Smooth muscle cell (in vitro differentiated cells): ENCODE measurements around the gene TWNK. TPM values are rescaled to one million over a fixed set of nuclear protein-coding genes. Genes with fewer than 3 reads are reported as not detected.

Source experiments
- DNase-seq: peaks from one replicate; lab custom pipeline; 2025; ENCODE audit not compliant: unreplicated experiment; lab: John Stamatoyannopoulos, UW
- H2AFZ ChIP-seq: fragments of 200-600 bp; sonication (generic); 2 replicates; pipeline ENCODE4 v1.6.0; 2016; ENCODE audit warnings: antibody characterized with exemption, low read depth, mild to moderate bottlenecking
- H3F3A ChIP-seq: fragments of 200-600 bp; sonication (generic); 2 replicates; pipeline ENCODE4 v1.6.0; 2017; ENCODE audit warnings: antibody characterized with exemption, low read depth
- H3K27ac ChIP-seq: fragments of 200-600 bp; sonication (generic); 2 replicates; pipeline ENCODE4 v1.5.1; 2016; ENCODE audit warnings: low read depth, mild to moderate bottlenecking
- H3K27me3 ChIP-seq: fragments of 200-600 bp; sonication (generic); 2 replicates; pipeline ENCODE4 v1.6.1; 2016; ENCODE audit warnings: low read depth, mild to moderate bottlenecking
- H3K36me3 ChIP-seq: fragments of 200-600 bp; sonication (generic); 2 replicates; pipeline ENCODE4 v1.5.1; 2016; ENCODE audit warnings: low read depth
- H3K4me1 ChIP-seq: fragments of 200-600 bp; sonication (generic); 2 replicates; pipeline ENCODE4 v1.5.1; 2016; ENCODE audit warnings: low read depth
- H3K4me2 ChIP-seq: fragments of 200-600 bp; sonication (generic); 2 replicates; pipeline ENCODE4 v1.6.0; 2016; ENCODE audit warnings: mild to moderate bottlenecking
- H3K4me3 ChIP-seq: fragments of 200-600 bp; sonication (generic); 2 replicates; pipeline ENCODE4 v1.5.1; 2016; ENCODE audit warnings: mild to moderate bottlenecking
- H3K79me2 ChIP-seq: fragments of 200-600 bp; sonication (generic); 2 replicates; pipeline ENCODE4 v1.6.0; 2016; ENCODE audit warnings: low read depth, mild to moderate bottlenecking
- H3K9ac ChIP-seq: fragments of 200-600 bp; sonication (generic); 2 replicates; pipeline ENCODE4 v1.6.0; 2016; ENCODE audit warnings: low read depth
- H3K9me3 ChIP-seq: fragments of 200-600 bp; sonication (generic); replicated peaks from 2 replicates; pipeline ENCODE4 v1.5.1; 2016; ENCODE audit warnings: low read depth
- H4K20me1 ChIP-seq: fragments of 200-600 bp; sonication (generic); 2 replicates; pipeline ENCODE4 v1.6.0; 2016; ENCODE audit warnings: low read depth
- WGBS: methylation state at CpG from one replicate; pipeline ENCODE4 v1.1.7; 2016; ENCODE audit warnings: low lambda C conversion rate; 5-methylcytosine and 5-hydroxymethylcytosine counted together
- polyA plus RNA-seq: library from polyadenylated mRNA; unstranded; fragments of >200 nt; fragmentation: Nextera tagmentation; extraction: Ambion mirVana; gene quantifications from 2 replicates; pipeline ENCODE4 v1.2.1, GENCODE V29; 2016
- total RNA-seq: library from RNA; depleted of rRNA; stranded (reverse); fragments of >200 nt; gene quantifications from 2 replicates; pipeline ENCODE4 v1.2.3, GENCODE V29; 2014
- TF ChIP-seq, protein P1 (sequence below): fragments of 200-600 bp; sonication (generic); IDR thresholded peaks from 2 replicates; pipeline ENCODE4 v1.5.1; 2017; ENCODE audit warnings: borderline replicate concordance, mild to moderate bottlenecking, antibody characterized with exemption; ENCODE audit not compliant: insufficient read depth, poor library complexity, severe bottlenecking

TWNK gene
- total and polyA plus RNA-seq, 2 experiments from 2014 or later: 2.0 to 2.5 TPM

DNA sequence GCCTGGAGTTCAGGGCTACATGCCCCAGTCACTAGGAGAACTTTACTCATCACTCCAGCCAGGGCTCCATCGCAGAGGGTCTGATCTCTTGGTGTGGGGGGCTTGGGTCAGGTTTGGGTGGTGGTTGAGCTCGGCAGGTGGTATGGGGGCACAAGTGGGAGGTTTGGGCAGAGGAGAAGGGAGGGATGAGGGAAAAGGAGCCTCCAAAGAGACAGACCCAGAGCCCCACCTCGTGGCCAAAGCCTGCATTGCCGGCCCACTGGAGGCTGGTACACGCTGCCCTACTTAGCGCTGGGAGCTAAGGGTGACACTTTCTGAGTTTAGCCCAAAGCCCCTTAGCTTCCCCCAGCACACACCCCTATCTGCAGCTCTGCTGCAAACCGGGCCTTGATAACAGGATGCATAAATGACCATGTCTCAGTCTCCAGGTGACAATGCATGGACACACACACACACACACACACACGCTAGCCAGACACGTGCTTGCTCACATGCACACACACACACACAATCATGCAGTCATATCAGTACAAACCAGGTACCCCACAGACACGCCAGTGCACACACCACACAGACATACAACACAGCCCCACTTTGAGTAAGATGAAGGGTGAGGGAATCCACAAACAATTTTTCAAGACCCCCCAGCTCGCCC, 27.0 kb downstream of the TWNK start:
- Histone ChIP-seq H3K9me3 (no peaks in the 10 kb centered on the region), H2AFZ (no peak overlapping the region), H3K9ac (no peak overlapping the region), H3K27me3 (peaks cover 26% of the 10 kb centered on the region), H3K27ac (no peak overlapping the region), H4K20me1 (no peaks in the 10 kb centered on the region), H3K36me3 (no peaks in the 10 kb centered on the region), H3K4me2 (no peak overlapping the region), H3K4me3 (no peak overlapping the region), H3K79me2 (no peaks in the 10 kb centered on the region), H3F3A (no peaks in the 10 kb centered on the region), H3K4me1 (no peaks in the 10 kb centered on the region)
- TF ChIP-seq, protein P1, sequence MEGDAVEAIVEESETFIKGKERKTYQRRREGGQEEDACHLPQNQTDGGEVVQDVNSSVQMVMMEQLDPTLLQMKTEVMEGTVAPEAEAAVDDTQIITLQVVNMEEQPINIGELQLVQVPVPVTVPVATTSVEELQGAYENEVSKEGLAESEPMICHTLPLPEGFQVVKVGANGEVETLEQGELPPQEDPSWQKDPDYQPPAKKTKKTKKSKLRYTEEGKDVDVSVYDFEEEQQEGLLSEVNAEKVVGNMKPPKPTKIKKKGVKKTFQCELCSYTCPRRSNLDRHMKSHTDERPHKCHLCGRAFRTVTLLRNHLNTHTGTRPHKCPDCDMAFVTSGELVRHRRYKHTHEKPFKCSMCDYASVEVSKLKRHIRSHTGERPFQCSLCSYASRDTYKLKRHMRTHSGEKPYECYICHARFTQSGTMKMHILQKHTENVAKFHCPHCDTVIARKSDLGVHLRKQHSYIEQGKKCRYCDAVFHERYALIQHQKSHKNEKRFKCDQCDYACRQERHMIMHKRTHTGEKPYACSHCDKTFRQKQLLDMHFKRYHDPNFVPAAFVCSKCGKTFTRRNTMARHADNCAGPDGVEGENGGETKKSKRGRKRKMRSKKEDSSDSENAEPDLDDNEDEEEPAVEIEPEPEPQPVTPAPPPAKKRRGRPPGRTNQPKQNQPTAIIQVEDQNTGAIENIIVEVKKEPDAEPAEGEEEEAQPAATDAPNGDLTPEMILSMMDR: peak; percentile 88
- DNase-seq: peak; percentile 52
- 27% methylated on average over 10 of the region's 11 CpGs for WGBS

DNA sequence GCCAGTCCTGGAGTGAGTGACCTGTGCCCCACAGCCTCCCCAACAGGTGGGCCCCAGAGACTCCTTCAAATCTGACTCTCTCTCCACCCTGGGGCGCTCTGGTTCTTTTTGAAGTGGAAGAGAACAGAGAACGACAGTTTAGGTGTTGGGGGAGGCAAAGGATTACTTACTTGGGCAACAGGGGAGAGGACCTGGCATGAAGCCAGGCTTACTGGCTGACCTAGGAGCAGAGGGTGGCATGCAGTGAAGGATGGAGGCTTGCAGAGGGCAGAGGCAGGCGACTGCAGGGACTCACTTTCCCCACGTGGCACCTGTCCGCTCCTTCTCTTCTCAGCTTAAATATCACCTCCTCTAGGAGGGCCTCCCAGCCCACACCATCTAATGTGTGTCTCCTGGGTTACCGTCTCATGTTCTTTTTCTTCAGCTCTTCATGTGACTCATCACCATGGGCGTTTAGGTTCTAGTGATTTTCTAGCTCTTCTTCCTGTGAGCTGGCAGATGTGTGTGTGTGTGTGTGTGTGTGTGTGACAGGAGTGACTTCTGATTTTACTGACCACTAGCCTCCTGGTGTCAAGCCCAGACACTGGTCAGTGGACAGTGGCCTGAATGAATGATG, 27.7 kb downstream of the TWNK start:
- TF ChIP-seq, protein P1: no peak
- H3F3A ChIP-seq: no peaks in the 10 kb centered on the region
- WGBS: 44% methylated on average over 7 of the region's 7 CpGs
- H3K27me3 ChIP-seq: peaks cover 26% of the 10 kb centered on the region
- H4K20me1 ChIP-seq: no peaks in the 10 kb centered on the region
- H3K4me1 ChIP-seq: no peaks in the 10 kb centered on the region
- no peaks in the 10 kb centered on the region for H3K9me3 ChIP-seq
- H3K79me2 ChIP-seq: no peaks in the 10 kb centered on the region
- no peak overlapping the region for H3K4me2 ChIP-seq
- no peak overlapping the region for H3K27ac ChIP-seq
- no peak overlapping the region for H3K9ac ChIP-seq
- H3K36me3 ChIP-seq: no peaks in the 10 kb centered on the region
- no peak overlapping the region for H3K4me3 ChIP-seq
- no peak overlapping the region for H2AFZ ChIP-seq
- DNase-seq: no peak

DNA sequence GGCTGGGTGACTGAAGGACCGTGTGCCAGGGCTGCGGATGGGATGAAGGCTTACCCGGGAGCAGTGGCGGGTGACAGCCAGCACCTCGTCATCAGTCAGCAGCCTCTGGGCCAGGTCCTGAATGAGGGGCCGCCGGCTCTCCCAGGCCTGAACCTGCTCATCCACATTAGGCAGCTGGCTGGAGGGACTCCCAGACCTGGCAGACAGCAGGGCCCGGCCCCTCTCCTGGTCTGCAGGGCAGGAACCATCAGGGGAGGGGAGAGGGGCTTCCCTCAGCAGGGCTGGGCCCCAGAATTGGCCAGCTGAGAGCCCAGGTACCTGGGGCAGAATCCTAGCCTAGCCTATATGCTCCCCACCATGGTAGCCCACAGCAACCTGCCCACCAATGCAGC, 28.2 kb downstream of the TWNK start:
- Histone ChIP-seq H3K4me2 (no peak overlapping the region), H3K27ac (no peak overlapping the region), H3K4me3 (no peak overlapping the region), H3K36me3 (no peaks in the 10 kb centered on the region), H3K4me1 (no peaks in the 10 kb centered on the region), H3K9me3 (no peaks in the 10 kb centered on the region), H3F3A (no peaks in the 10 kb centered on the region), H4K20me1 (no peaks in the 10 kb centered on the region), H2AFZ (no peak overlapping the region), H3K79me2 (no peaks in the 10 kb centered on the region), H3K27me3 (peaks cover 26% of the 10 kb centered on the region), H3K9ac (no peak overlapping the region)
- DNase-seq: no peak
- 86% methylated on average over 8 of the region's 8 CpGs for WGBS
- TF ChIP-seq, protein P1: no peak

DNA sequence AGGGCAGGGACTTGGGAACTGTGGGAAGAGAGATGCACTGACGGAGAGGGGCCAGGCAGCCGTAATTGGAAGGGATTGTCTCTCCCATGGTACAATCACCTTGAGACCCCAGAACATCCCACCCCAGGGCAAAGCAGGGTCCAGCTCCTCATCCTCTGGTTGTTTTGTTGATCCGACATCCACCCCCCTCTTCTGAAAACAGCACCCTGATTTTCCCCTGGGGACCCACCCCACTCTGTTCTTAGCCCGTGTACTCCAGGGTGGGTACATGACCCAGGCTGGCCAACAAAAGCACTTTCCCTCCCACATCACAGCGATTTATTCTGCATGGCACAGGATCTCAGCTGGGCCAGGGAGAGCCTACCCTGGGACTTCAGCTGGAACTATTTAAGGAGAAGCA, 29.5 kb downstream of the TWNK start:
- Histone ChIP-seq H3K9me3 (no peaks in the 10 kb centered on the region), H3F3A (no peaks in the 10 kb centered on the region), H3K4me2 (no peak overlapping the region), H4K20me1 (no peaks in the 10 kb centered on the region), H3K9ac (no peak overlapping the region), H3K27ac (no peak overlapping the region), H3K27me3 (peaks cover 26% of the 10 kb centered on the region), H3K79me2 (no peaks in the 10 kb centered on the region), H3K4me1 (no peaks in the 10 kb centered on the region), H3K36me3 (no peaks in the 10 kb centered on the region), H2AFZ (no peak overlapping the region), H3K4me3 (no peak overlapping the region)
- no peak for DNase-seq
- TF ChIP-seq, protein P1: no peak
- 74% methylated on average over 5 of the region's 5 CpGs for WGBS
